ENCODE measurements around the gene CHD8.

- TF ChIP-seq CTCF (IDR thresholded peaks at IDR 0.05) (no peak), EP300 (IDR thresholded peaks at IDR 0.05) (no peak), POLR2AphosphoS5 (IDR thresholded peaks at IDR 0.05) (no peak), POLR2A (IDR thresholded peaks at IDR 0.05; ENCODE audit: low read depth) (no peak)
Observed at GRCh38 chr14:21415329-21415728, 40.6 kb downstream of the CHD8 start.

All from esophagus muscularis mucosa (tissue), 4 donors.